ENCODE data around the gene VRK3. TPM values are rescaled to one million over a fixed set of nuclear protein-coding genes. Genes with fewer than 3 reads are reported as not detected.

VRK3 gene
- total RNA-seq, 2 donors from 2014 or later = 43.5 to 48.9 TPM

DNA sequence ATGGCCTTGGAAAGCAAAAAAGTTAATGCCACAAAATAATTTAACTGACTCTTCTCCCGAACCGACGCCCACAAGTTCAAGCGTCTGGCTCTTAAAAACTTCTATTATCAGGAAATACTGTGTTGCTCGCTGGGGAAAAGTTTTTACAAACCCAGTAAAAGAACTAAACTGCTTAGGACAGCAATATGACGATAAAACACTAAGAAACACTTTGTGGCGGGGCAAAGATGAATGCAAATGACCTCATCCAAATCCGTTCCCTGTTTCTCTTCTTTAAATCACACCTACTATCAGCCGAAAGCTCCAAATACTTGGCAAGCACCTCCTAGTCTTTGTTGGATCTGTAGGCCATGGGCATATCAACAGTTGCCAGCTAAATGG, 69.1 kb downstream of the VRK3 start:
- peaks cover 2% of the 10 kb centered on the region for H3K4me1 Mint-ChIP-seq
- Histone ChIP-seq H3K27me3 (ENCODE audit: control insufficient read depth, insufficient read depth, low read length, poor library complexity, severe bottlenecking) (no peaks in the 10 kb centered on the region), H3K9me3 (ENCODE audit: control insufficient read depth, low read length) (no peaks in the 10 kb centered on the region), H3K4me1 (ENCODE audit: control insufficient read depth, insufficient read depth, low read length) (no peaks in the 10 kb centered on the region), H3K27ac (ENCODE audit: low read depth, low read length) (no peak overlapping the region), H3K36me3 (ENCODE audit: control insufficient read depth, insufficient read depth, low read length) (no peaks in the 10 kb centered on the region), H3K9ac (ENCODE audit: extremely low read depth, low read length, poor library complexity, severe bottlenecking) (no peak overlapping the region), H3K4me3 (ENCODE audit: low read length) (no peak overlapping the region)
- H3K9me3 Mint-ChIP-seq = peaks cover 7% of the 10 kb centered on the region
- TF ChIP-seq, protein P1, sequence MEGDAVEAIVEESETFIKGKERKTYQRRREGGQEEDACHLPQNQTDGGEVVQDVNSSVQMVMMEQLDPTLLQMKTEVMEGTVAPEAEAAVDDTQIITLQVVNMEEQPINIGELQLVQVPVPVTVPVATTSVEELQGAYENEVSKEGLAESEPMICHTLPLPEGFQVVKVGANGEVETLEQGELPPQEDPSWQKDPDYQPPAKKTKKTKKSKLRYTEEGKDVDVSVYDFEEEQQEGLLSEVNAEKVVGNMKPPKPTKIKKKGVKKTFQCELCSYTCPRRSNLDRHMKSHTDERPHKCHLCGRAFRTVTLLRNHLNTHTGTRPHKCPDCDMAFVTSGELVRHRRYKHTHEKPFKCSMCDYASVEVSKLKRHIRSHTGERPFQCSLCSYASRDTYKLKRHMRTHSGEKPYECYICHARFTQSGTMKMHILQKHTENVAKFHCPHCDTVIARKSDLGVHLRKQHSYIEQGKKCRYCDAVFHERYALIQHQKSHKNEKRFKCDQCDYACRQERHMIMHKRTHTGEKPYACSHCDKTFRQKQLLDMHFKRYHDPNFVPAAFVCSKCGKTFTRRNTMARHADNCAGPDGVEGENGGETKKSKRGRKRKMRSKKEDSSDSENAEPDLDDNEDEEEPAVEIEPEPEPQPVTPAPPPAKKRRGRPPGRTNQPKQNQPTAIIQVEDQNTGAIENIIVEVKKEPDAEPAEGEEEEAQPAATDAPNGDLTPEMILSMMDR (conservative IDR thresholded peaks at IDR 0.05) = no peak
- H3K36me3 Mint-ChIP-seq (ENCODE audit: low read depth) = no peaks in the 10 kb centered on the region
- no peak overlapping the region for H3K27ac Mint-ChIP-seq
- no peaks in the 10 kb centered on the region for H3K27me3 Mint-ChIP-seq (ENCODE audit: insufficient read depth)
- WGBS, 2 experiments (ENCODE audit: insufficient coverage in 1 of 2, insufficient read length in 1 of 2) = 93 to 94% methylated on average over 9 of the region's 9 CpGs
- no peak for DNase-seq
- no peak overlapping the region for H3K4me3 Mint-ChIP-seq

DNA sequence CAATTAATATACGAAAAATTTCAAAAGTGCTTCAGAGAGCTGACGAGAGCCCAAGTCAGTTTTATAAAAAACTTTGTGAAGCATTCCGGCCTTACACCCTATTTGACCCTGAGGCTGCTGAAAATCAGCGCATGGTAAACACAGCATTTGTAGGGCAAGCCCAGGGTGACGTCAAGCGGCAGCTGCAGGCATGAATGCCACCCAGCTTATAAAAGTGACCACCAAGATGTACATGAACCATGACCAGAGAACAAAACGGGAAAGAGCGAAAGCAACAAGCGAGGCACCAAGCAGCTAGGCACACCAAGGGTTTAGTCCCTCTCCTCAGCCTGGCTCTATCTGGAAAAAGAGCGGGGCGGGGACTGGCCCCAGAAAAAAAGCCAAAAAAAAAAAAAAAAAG, 70.2 kb downstream of the VRK3 start:
- H3K4me3 Mint-ChIP-seq = no peak overlapping the region
- TF ChIP-seq, protein P1 (conservative IDR thresholded peaks at IDR 0.05) = no peak
- H3K9me3 Mint-ChIP-seq = peaks cover 5% of the 10 kb centered on the region
- no peak overlapping the region for H3K9ac ChIP-seq (ENCODE audit: extremely low read depth, low read length, poor library complexity, severe bottlenecking)
- H3K36me3 Mint-ChIP-seq (ENCODE audit: low read depth) = no peaks in the 10 kb centered on the region
- DNase-seq = no peak
- H3K27ac ChIP-seq (ENCODE audit: low read depth, low read length) = no peak overlapping the region
- H3K9me3 ChIP-seq (ENCODE audit: control insufficient read depth, low read length) = no peaks in the 10 kb centered on the region
- H3K27me3 ChIP-seq (ENCODE audit: control insufficient read depth, insufficient read depth, low read length, poor library complexity, severe bottlenecking) = no peaks in the 10 kb centered on the region
- no peaks in the 10 kb centered on the region for H3K27me3 Mint-ChIP-seq (ENCODE audit: insufficient read depth)
- no peaks in the 10 kb centered on the region for H3K36me3 ChIP-seq (ENCODE audit: control insufficient read depth, insufficient read depth, low read length)
- WGBS, 2 experiments (ENCODE audit: insufficient coverage in 1 of 2, insufficient read length in 1 of 2) = 91 to 92% methylated on average over 7 to 11 of the region's 11 CpGs
- H3K4me1 ChIP-seq (ENCODE audit: control insufficient read depth, insufficient read depth, low read length) = no peaks in the 10 kb centered on the region
- H3K27ac Mint-ChIP-seq = no peak overlapping the region
- no peak overlapping the region for H3K4me3 ChIP-seq (ENCODE audit: low read length)
- H3K4me1 Mint-ChIP-seq = peaks cover 2% of the 10 kb centered on the region

DNA sequence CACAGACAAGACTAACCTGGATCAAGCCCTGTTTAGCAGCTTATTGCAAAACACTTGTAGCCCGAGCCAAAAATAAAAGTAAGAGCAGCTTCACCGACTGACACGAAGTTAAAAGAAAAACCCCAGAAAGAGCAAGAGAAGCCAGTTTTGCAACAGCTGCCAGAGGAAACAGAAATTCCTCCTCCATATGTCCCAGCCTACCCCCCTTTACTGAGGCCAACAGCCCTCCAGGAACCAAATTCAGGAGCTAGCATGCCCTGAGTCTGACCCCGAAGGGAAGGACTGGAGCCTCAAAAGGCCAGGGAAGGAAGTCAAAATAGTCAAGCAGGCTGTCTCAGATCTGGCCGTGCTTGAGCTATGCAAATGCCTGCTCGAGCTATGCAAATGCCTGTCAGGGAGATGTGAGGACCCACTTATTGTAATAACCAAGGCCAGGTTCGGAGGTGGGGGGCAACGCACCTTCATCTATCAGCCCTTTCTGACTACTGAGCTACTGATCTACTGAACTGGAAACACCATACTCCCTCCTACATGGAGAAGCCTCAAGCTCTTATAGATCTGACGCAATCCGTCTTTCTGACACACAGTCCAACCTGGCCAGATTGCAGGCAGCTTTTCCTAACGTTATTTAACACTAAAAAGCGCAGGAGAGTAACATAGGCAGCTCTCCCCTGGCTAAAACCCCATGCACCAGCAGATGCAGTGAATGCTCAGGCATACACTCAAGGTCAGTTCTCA, 70.9 kb downstream of the VRK3 start:
- Mint-ChIP-seq H3K4me3 (no peak overlapping the region), H3K27ac (no peak overlapping the region), H3K36me3 (ENCODE audit: low read depth) (no peaks in the 10 kb centered on the region), H3K9me3 (peaks cover 5% of the 10 kb centered on the region), H3K4me1 (peaks cover 2% of the 10 kb centered on the region), H3K27me3 (ENCODE audit: insufficient read depth) (peaks cover under 1% of the 10 kb centered on the region)
- no peaks in the 10 kb centered on the region for H3K9me3 ChIP-seq (ENCODE audit: control insufficient read depth, low read length)
- no peak for DNase-seq
- TF ChIP-seq, protein P1 (conservative IDR thresholded peaks at IDR 0.05) = no peak
- no peak overlapping the region for H3K27ac ChIP-seq (ENCODE audit: low read depth, low read length)
- H3K9ac ChIP-seq (ENCODE audit: extremely low read depth, low read length, poor library complexity, severe bottlenecking) = no peak overlapping the region
- no peaks in the 10 kb centered on the region for H3K4me1 ChIP-seq (ENCODE audit: control insufficient read depth, insufficient read depth, low read length)
- no peaks in the 10 kb centered on the region for H3K36me3 ChIP-seq (ENCODE audit: control insufficient read depth, insufficient read depth, low read length)
- 69 to 70% methylated on average over 12 of the region's 12 CpGs for WGBS, 2 experiments (ENCODE audit: insufficient coverage in 1 of 2, insufficient read length in 1 of 2)
- no peak overlapping the region for H3K4me3 ChIP-seq (ENCODE audit: low read length)
- no peaks in the 10 kb centered on the region for H3K27me3 ChIP-seq (ENCODE audit: control insufficient read depth, insufficient read depth, low read length, poor library complexity, severe bottlenecking)
